OCI-LY3 (cell line): Measurements from ENCODE around the gene ST8SIA1.

Experiments
- H2AFZ ChIP-seq: fragments of 200-600, 300-600 bp; shearing (Covaris generic); 2 replicates; pipeline ENCODE4 v1.6.0; 2014; ENCODE audit warnings: antibody characterized with exemption, low read depth, low read length
- H3K27ac ChIP-seq: fragments of 200-600, 300-600 bp; sonication (generic); 2 replicates; pipeline ENCODE4 v1.5.1; 2014; ENCODE audit warnings: mild to moderate bottlenecking, low read length, moderate library complexity, mixed read lengths
- H3K27me3 ChIP-seq: fragments of 200-600, 300-600 bp; sonication (generic); 2 replicates; pipeline ENCODE4 v1.6.1; 2014; ENCODE audit warnings: low read depth, low read length, mixed read lengths
- H3K36me3 ChIP-seq: fragments of 200-600, 300-600 bp; sonication (generic); replicated peaks from 2 replicates; pipeline ENCODE3; 2014; ENCODE audit warnings: low read depth, low read length, mixed read lengths
- H3K4me1 ChIP-seq: fragments of 300-600, 200-600 bp; sonication (generic); 2 replicates; pipeline ENCODE4 v1.6.1; 2014; ENCODE audit warnings: low read length, mixed read lengths
- H3K4me2 ChIP-seq: fragments of 200-600, 300-600 bp; sonication (generic); 2 replicates; pipeline ENCODE4 v1.6.1; 2014; ENCODE audit warnings: low read length, mixed read lengths
- H3K4me3 ChIP-seq: fragments of 300-600, 200-600 bp; sonication (generic); 2 replicates; pipeline ENCODE4 v1.5.1; 2014; ENCODE audit warnings: antibody characterized with exemption, mild to moderate bottlenecking, low read length, moderate library complexity
- H3K79me2 ChIP-seq: fragments of 300-600, 200-600 bp; shearing (Covaris generic); 2 replicates; pipeline ENCODE4 v1.6.1; 2014; ENCODE audit warnings: mild to moderate bottlenecking, low read length, mixed read lengths
- H3K9ac ChIP-seq: fragments of 300-600, 200-600 bp; shearing (Covaris generic); 2 replicates; pipeline ENCODE4 v1.6.0; 2014; ENCODE audit warnings: mild to moderate bottlenecking, low read length, moderate library complexity
- H3K9me3 ChIP-seq: fragments of 200-600, 300-600 bp; shearing (Covaris generic); 2 replicates; pipeline ENCODE4 v1.6.1; 2014; ENCODE audit warnings: low read length, mixed read lengths; ENCODE audit not compliant: insufficient read depth
- H4K20me1 ChIP-seq: fragments of 200-600, 300-600 bp; sonication (generic); 2 replicates; pipeline ENCODE4 v1.6.1; 2016; ENCODE audit warnings: low read length, mixed read lengths; ENCODE audit not compliant: insufficient read depth
- EZH2phosphoT487 ChIP-seq: fragments of 200-600 bp; shearing (Covaris generic); IDR thresholded peaks from 2 replicates; pipeline ENCODE4 v1.6.1; 2018; ENCODE audit warnings: antibody characterized with exemption, mixed run types, low read depth
- TF ChIP-seq, protein P1 (sequence below): fragments of 200-600, 300-600 bp; sonication (generic); IDR thresholded peaks from 2 replicates; pipeline ENCODE4 v1.5.1; 2014; ENCODE audit warnings: antibody characterized with exemption, low read length, low read depth

The ST8SIA1 gene

DNA sequence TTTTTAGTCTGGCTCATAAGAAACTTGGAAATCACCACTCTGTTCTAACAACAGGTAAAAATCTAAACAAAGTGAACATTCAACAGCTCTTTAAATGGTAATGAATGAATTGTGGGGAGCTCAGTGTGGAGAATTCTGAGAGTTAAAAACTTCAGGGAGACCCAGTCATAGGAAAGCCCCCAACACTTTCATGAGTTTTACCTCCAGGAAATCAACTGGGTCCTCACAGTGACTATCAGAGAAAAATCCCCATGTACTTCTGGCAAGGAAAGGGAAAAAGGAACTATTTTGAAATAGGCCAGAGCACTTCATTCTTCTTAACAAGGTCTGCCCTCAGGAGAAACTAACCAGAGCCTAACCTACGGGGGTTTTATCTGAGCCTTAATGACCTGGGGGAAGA is 153.8 kb downstream of the ST8SIA1 start:
- no peak for TF ChIP-seq EZH2phosphoT487
- TF ChIP-seq, protein P1, sequence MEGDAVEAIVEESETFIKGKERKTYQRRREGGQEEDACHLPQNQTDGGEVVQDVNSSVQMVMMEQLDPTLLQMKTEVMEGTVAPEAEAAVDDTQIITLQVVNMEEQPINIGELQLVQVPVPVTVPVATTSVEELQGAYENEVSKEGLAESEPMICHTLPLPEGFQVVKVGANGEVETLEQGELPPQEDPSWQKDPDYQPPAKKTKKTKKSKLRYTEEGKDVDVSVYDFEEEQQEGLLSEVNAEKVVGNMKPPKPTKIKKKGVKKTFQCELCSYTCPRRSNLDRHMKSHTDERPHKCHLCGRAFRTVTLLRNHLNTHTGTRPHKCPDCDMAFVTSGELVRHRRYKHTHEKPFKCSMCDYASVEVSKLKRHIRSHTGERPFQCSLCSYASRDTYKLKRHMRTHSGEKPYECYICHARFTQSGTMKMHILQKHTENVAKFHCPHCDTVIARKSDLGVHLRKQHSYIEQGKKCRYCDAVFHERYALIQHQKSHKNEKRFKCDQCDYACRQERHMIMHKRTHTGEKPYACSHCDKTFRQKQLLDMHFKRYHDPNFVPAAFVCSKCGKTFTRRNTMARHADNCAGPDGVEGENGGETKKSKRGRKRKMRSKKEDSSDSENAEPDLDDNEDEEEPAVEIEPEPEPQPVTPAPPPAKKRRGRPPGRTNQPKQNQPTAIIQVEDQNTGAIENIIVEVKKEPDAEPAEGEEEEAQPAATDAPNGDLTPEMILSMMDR = no peak
- Histone ChIP-seq H3K4me3 (no peak overlapping the region), H3K27ac (no peak overlapping the region), H2AFZ (peak overlapping the region; percentile 18; the same call in 1 of the 2 replicates), H3K36me3 (no peaks in the 10 kb centered on the region), H4K20me1 (no peaks in the 10 kb centered on the region), H3K9me3 (no peaks in the 10 kb centered on the region), H3K4me1 (no peaks in the 10 kb centered on the region), H3K79me2 (no peaks in the 10 kb centered on the region), H3K27me3 (no peaks in the 10 kb centered on the region), H3K4me2 (no peak overlapping the region), H3K9ac (no peak overlapping the region)

DNA sequence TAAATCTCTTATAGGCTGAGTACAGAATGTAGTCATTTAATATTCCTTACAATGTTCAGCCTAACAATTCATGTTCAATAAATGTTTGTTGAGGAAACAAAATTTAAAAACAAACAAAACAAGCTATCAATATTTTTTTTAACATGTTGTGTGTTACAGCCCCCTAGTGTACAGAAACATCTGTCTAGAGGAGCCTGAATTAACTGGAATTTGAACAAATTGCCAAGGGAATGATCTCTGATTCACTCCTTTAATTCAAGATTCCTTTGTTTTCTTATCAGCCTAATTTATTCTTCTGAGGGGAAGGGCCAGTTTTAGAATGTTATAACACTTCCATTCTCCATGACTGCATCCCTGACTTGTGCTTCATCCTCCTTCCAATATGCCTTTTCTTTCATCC is 161.3 kb downstream of the ST8SIA1 start:
- Histone ChIP-seq H2AFZ (no peak overlapping the region), H3K27ac (no peak overlapping the region; the same call in 1 of the 2 replicates), H3K4me2 (no peak overlapping the region), H3K36me3 (peaks cover 7% of the 10 kb centered on the region), H3K9ac (no peak overlapping the region), H3K4me3 (no peak overlapping the region), H3K79me2 (no peaks in the 10 kb centered on the region), H3K4me1 (peaks cover 37% of the 10 kb centered on the region), H3K9me3 (no peaks in the 10 kb centered on the region), H4K20me1 (no peaks in the 10 kb centered on the region), H3K27me3 (no peaks in the 10 kb centered on the region)
- no peak for TF ChIP-seq EZH2phosphoT487
- TF ChIP-seq, protein P1 = peak; percentile 61

DNA sequence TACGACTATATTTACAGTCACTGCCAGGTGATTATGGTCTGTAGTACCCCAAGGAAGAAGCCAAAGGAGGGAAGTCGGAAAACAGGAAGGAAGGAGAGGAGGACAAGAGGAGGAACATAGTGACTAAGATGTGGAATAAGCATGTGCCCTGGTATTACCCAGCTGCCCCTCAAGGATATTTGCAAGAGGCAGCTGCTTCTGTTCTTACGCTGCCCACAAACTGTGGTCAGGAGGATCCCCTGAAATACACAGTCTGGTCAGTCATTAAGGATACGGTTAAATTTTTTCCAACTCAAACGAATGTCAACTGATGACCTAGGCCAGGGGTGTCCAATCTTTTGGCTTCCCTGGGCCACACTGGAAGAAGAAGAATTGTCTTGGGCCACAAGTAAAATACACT is 162.0 kb downstream of the ST8SIA1 start:
- Histone ChIP-seq H3K4me1 (peaks cover 41% of the 10 kb centered on the region), H3K9ac (no peak overlapping the region), H3K4me2 (peak overlapping the region; percentile 41), H3K79me2 (no peaks in the 10 kb centered on the region), H3K9me3 (no peaks in the 10 kb centered on the region), H3K36me3 (peaks cover 7% of the 10 kb centered on the region), H3K27me3 (no peaks in the 10 kb centered on the region), H3K27ac (peak overlapping the region; percentile 37), H2AFZ (peak overlapping the region; percentile 28; the same call in 1 of the 2 replicates), H4K20me1 (no peaks in the 10 kb centered on the region), H3K4me3 (no peak overlapping the region)
- no peak for TF ChIP-seq EZH2phosphoT487
- TF ChIP-seq, protein P1 = no peak

DNA sequence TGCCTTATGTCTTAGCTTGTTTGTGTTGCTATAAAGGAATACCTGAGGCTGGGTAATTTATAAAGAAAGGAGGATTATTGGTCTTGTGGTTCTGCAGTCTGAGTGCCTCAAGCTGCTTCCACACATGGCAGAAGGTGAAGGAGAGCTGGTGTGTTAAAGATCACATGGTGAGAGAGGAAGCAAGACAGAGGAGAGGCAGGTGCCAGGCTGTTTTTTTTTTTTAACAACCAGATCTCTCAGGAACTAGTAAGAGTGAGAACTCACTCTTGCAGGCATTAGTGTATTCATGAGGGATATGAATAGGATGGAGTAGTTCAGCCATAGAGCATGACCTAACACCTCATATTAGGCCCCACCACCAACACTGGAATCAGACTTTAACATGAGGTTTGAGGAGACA is 165.1 kb downstream of the ST8SIA1 start:
- H3K27ac ChIP-seq = peak overlapping the region; percentile 83
- peak overlapping the region; percentile 18 for H2AFZ ChIP-seq

More for the DNA sequence above, 165.1 kb downstream of the ST8SIA1 start:
- Histone ChIP-seq H3K4me1 (peaks cover 47% of the 10 kb centered on the region), H3K36me3 (peaks cover 13% of the 10 kb centered on the region), H3K9ac (peak overlapping the region; percentile 35; the same call in 1 of the 2 replicates), H4K20me1 (no peaks in the 10 kb centered on the region), H3K4me2 (peak overlapping the region; percentile 29), H3K79me2 (no peaks in the 10 kb centered on the region), H3K4me3 (no peak overlapping the region), H3K9me3 (peaks cover 10% of the 10 kb centered on the region), H3K27me3 (no peaks in the 10 kb centered on the region)
- TF ChIP-seq, protein P1 = no peak
- TF ChIP-seq EZH2phosphoT487 = no peak
